AG04450 (cell line): Measurements from ENCODE around the gene MGLL. TPM values are rescaled to one million over a fixed set of nuclear protein-coding genes. Genes with fewer than 3 reads are reported as not detected.

Source experiments
- CTCF ChIA-PET: fragments of 300-600, 350-600 bp; formaldehyde crosslinking; extraction: SDS; loops from one replicate; lab custom pipeline; 2022; ENCODE audit warnings: antibody characterized with exemption, inconsistent platforms; lab: Charles Lee
- POLR2A ChIA-PET: fragments of 350-600 bp; formaldehyde crosslinking; extraction: SDS; loops from one replicate; lab custom pipeline; 2021; ENCODE audit warnings: antibody characterized with exemption, inconsistent platforms; lab: Yijun Ruan, JAX
- DNase-seq: peaks from one replicate; pipeline ENCODE4 v3.0.0-alpha.2; 2011; ENCODE audit warnings: low read depth, low spot score
- H3K27ac ChIP-seq: one replicate; pipeline ENCODE4 v1.5.1; 2012; ENCODE audit warnings: low read depth, low read length, control low read depth
- H3K27me3 ChIP-seq: one replicate; pipeline ENCODE4 v1.6.0; 2012; ENCODE audit warnings: low read length; ENCODE audit not compliant: control insufficient read depth, insufficient read depth
- H3K4me3 ChIP-seq: 2 replicates; pipeline ENCODE4 v1.5.1; 2011; ENCODE audit warnings: mild to moderate bottlenecking, low read depth, low read length, control low read depth
- H3K9me3 ChIP-seq: 2 replicates; pipeline ENCODE4 v1.5.1; 2012; ENCODE audit warnings: low read length; ENCODE audit not compliant: control insufficient read depth, insufficient read depth
- CTCF ChIP-seq: IDR thresholded peaks from 2 replicates; pipeline ENCODE4 v1.5.1; 2011; ENCODE audit warnings: low read depth, low read length, control low read depth, inconsistent platforms
- polyA plus RNA-seq: library from polyadenylated mRNA; depleted of rRNA; stranded (reverse); fragments of >200 nt; gene quantifications from 2 replicates; pipeline ENCODE4 v1.2.3, GENCODE V29; 2011

Gene MGLL
- polyA plus RNA-seq, 1 experiment = 49.1 TPM

GRCh38 chr3:127760361-127760760 lies 62.0 kb downstream of the MGLL start:
- ChIA-PET CTCF (no interaction called here), POLR2A (interaction anchor here (1.0 to 1.5 kb wide), 2 partner anchors 9 to 62 kb away, joined by 3 to 4 read pairs; partner anchors contain the start of gene MGLL)
- no peak for TF ChIP-seq CTCF
- no peaks in the 10 kb centered on the region for H3K9me3 ChIP-seq
- DNase-seq = no peak
- H3K4me3 ChIP-seq = no peak overlapping the region
- no peak overlapping the region for H3K27ac ChIP-seq
- no peaks in the 10 kb centered on the region for H3K27me3 ChIP-seq

DNA sequence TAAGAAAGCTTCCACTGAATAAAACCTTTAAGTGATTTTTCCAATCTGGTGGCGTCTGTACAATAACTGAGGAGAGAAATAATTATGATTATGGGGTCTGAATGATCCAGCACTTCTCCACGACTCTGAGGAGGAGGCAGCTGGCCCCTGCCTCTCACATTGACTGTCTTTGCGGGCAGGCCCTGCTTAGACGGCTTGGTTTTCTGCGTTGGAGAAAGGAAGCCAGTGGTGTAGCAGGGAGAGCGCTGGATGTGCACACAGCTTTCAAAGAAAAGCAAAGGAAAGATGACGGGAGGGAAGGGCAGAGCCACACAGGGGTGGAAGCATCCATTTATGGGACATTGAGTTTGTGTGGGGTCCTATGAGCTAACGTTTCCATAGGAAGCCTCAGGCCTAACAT lies 62.5 kb downstream of the MGLL start:
- ChIA-PET CTCF (interaction anchor here (0.6 kb wide), 1 partner anchor 254 kb away, joined by 5 read pairs; no protein-coding TSS in a partner anchor), POLR2A (interaction anchor here (1.0 kb wide), 1 partner anchor 63 kb away, joined by 3 read pairs; the partner anchor contains the start of gene MGLL)
- H3K4me3 ChIP-seq = no peak overlapping the region
- no peaks in the 10 kb centered on the region for H3K9me3 ChIP-seq
- DNase-seq = no peak
- no peaks in the 10 kb centered on the region for H3K27me3 ChIP-seq
- no peak overlapping the region for H3K27ac ChIP-seq
- TF ChIP-seq CTCF = no peak

GRCh38 chr3:127758013-127758412 lies 64.3 kb downstream of the MGLL start:
- no peak for TF ChIP-seq CTCF
- Histone ChIP-seq H3K9me3 (no peaks in the 10 kb centered on the region), H3K27me3 (no peaks in the 10 kb centered on the region), H3K4me3 (no peak overlapping the region), H3K27ac (no peak overlapping the region)
- ChIA-PET CTCF (interaction anchor here (1.2 kb wide), 1 partner anchor 106 kb away, joined by 4 read pairs; no protein-coding TSS in a partner anchor), POLR2A (no interaction called here)
- no peak for DNase-seq

- H3K27me3 ChIP-seq = no peaks in the 10 kb centered on the region
- no peaks in the 10 kb centered on the region for H3K9me3 ChIP-seq
- no peak overlapping the region for H3K27ac ChIP-seq
- TF ChIP-seq CTCF = no peak
- no peak overlapping the region for H3K4me3 ChIP-seq
- CTCF ChIA-PET = no interaction called here
- POLR2A ChIA-PET = no interaction called here
- DNase-seq = no peak
These were observed 67.0 kb downstream of the MGLL start for GRCh38 chr3:127755305-127755681.

- POLR2A ChIA-PET = no interaction called here
- Histone ChIP-seq H3K27ac (no peak overlapping the region), H3K4me3 (no peak overlapping the region), H3K9me3 (no peaks in the 10 kb centered on the region), H3K27me3 (no peaks in the 10 kb centered on the region)
- CTCF ChIA-PET = no interaction called here
- DNase-seq = no peak
- TF ChIP-seq CTCF = no peak
These were observed 67.7 kb downstream of the MGLL start for GRCh38 chr3:127754411-127755304.
